HFF-Myc (cell line): ENCODE data around the gene OR8J3.

ENCODE experiments used
- DNase-seq: peaks from one replicate; pipeline ENCODE4 v3.0.0-alpha.2; 2011; ENCODE audit warnings: low read depth; ENCODE audit errors: extremely low read depth
- H3K4me3 ChIP-seq: replicated peaks from 2 replicates; pipeline ENCODE4 v1.5.1; 2011; ENCODE audit warnings: low read depth, mild to moderate bottlenecking, control low read depth, low read length
- TF ChIP-seq, protein P1 (sequence below): IDR thresholded peaks from 2 replicates; pipeline ENCODE4 v1.5.1; 2012; ENCODE audit warnings: mild to moderate bottlenecking, low read depth, low read length, control low read depth; ENCODE audit errors: missing control alignments

Gene OR8J3, protein sequence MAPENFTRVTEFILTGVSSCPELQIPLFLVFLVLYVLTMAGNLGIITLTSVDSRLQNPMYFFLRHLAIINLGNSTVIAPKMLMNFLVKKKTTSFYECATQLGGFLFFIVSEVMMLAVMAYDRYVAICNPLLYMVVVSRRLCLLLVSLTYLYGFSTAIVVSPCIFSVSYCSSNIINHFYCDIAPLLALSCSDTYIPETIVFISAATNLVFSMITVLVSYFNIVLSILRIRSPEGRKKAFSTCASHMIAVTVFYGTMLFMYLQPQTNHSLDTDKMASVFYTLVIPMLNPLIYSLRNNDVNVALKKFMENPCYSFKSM

DNA sequence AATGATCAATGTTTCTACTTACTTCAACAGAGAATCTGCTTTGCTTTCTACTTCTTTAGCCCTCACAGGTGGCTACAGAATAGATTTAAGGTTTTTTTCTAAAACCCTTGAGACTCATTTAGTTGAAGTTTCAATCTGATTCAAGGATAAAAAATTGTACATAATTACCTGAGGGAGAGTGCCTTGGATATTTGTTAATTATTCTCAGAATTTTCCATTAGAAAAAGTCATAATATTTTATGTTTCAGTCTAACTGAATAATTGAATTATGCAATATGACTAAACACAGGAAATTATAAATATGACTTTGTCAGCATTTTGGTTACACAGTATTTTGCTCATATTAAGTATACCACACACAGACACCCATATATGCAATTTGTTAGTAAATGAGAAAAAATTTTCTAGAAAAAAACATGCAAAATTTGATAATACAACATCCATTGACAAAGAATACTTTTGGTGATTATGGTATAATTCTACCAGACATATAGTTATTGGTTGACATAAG is at the start of gene OR8J3:
Gene OR8J3, minus strand, starts transcription at position 51 of the 511 bp plus-strand sequence. CDS start 2,483 bp downstream, outside the sequence.
- no peak within 1 kb of the TSS for H3K4me3 ChIP-seq
- TF ChIP-seq, protein P1, sequence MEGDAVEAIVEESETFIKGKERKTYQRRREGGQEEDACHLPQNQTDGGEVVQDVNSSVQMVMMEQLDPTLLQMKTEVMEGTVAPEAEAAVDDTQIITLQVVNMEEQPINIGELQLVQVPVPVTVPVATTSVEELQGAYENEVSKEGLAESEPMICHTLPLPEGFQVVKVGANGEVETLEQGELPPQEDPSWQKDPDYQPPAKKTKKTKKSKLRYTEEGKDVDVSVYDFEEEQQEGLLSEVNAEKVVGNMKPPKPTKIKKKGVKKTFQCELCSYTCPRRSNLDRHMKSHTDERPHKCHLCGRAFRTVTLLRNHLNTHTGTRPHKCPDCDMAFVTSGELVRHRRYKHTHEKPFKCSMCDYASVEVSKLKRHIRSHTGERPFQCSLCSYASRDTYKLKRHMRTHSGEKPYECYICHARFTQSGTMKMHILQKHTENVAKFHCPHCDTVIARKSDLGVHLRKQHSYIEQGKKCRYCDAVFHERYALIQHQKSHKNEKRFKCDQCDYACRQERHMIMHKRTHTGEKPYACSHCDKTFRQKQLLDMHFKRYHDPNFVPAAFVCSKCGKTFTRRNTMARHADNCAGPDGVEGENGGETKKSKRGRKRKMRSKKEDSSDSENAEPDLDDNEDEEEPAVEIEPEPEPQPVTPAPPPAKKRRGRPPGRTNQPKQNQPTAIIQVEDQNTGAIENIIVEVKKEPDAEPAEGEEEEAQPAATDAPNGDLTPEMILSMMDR = no peak
- DNase-seq = no peak

- no peak overlapping the region for H3K4me3 ChIP-seq
- TF ChIP-seq, protein P1 = no peak
- DNase-seq = no peak
Observed at GRCh38 chr11:56188602-56189001, 48.6 kb upstream of the OR8J3 start.

DNA sequence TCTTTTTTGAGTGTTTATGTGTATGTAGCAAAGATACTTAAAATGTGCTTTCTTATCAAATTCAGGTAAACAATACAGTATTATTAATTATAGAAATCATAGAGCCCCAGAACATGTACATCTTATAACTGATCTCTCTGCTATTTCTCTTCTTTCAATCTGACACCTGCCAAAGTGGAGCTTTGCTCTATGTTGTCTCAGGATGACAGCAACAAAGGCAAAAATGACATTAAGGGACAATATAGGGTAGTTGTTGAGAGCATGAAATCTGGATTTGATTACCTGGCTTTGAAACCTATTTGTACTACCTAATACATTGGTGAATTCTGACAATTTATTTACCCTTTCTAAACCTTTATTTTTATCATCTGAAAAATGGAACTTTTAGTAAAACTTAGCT is 43.5 kb upstream of the OR8J3 start:
- TF ChIP-seq, protein P1 = no peak
- H3K4me3 ChIP-seq = no peak overlapping the region
- DNase-seq = no peak

DNA sequence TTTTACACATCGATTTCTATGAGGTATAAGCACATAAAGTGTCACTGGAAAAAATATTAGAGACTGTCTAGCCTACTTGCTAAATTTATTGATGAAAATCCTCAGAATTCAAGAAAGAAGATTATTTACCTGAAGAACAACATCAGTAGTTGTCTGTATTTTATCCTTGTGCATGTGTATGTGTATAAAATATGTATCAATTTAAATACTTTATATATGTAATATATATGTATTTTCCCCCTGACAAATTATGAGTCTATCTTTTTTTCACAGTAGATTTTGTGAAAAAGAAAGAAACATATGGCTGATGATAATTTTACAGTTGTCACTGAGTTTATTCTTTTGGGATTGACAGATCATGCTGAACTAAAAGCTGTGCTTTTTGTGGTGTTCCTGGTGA is 36.3 kb upstream of the OR8J3 start, which contains the start of gene OR5J2:
Gene OR5J2, plus strand, starts transcription at position 301 of the 400 bp plus-strand sequence. Its CDS starts 0 bp downstream, at position 301.
- TF ChIP-seq, protein P1 = no peak
- H3K4me3 ChIP-seq = no peak within 1 kb of the TSS
- DNase-seq = no peak

DNA sequence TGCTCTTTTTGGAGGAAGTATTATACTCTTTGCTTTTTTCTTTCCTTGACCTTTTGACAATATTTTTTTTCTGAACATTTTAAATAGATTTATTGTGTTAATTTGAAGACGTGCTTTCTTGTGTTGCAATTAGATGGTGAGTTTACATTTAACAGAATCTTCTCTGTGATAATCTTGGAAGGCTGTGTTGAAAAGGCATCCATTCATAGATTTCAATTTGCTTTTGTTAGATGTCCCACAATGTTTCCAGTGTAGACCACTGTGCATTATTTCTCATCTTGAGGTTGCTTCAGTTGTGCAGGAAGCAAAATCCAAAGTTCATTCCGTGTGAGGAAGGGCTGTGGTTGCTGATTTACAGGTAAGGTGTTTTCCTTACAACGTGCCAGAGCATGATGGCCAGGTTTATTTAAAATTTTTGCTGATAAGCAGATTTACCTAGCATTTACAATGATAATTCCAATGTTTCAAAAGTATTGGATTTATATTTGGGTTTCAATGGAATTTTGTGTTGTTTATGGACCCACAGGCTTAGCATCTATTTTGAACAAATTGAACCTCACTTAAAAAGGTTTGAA is 32.3 kb upstream of the OR8J3 start:
- DNase-seq = no peak
- H3K4me3 ChIP-seq = no peak overlapping the region
- TF ChIP-seq, protein P1 = no peak

- DNase-seq = no peak
- H3K4me3 ChIP-seq = no peak overlapping the region
- TF ChIP-seq, protein P1 = no peak
Observed at GRCh38 chr11:56163804-56164203, 23.8 kb upstream of the OR8J3 start.
